Smooth muscle cell (in vitro differentiated cells): ENCODE results near the gene TMEM35B. TPM values are rescaled to one million over a fixed set of nuclear protein-coding genes. Genes with fewer than 3 reads are reported as not detected.
"Not testable (repeated sequence)": the region's sequence is repeated elsewhere in the genome, so short reads cannot be mapped to it uniquely, and the experiment has no call there.

Experiments used
- DNase-seq: peaks from one replicate; lab custom pipeline; 2025; ENCODE audit not compliant: unreplicated experiment; lab: John Stamatoyannopoulos, UW
- H2AFZ ChIP-seq: fragments of 200-600 bp; sonication (generic); 2 replicates; pipeline ENCODE4 v1.6.0; 2016; ENCODE audit warnings: antibody characterized with exemption, low read depth, mild to moderate bottlenecking
- H3F3A ChIP-seq: fragments of 200-600 bp; sonication (generic); 2 replicates; pipeline ENCODE4 v1.6.0; 2017; ENCODE audit warnings: antibody characterized with exemption, low read depth
- H3K27ac ChIP-seq: fragments of 200-600 bp; sonication (generic); 2 replicates; pipeline ENCODE4 v1.5.1; 2016; ENCODE audit warnings: low read depth, mild to moderate bottlenecking
- H3K27me3 ChIP-seq: fragments of 200-600 bp; sonication (generic); 2 replicates; pipeline ENCODE4 v1.6.1; 2016; ENCODE audit warnings: low read depth, mild to moderate bottlenecking
- H3K36me3 ChIP-seq: fragments of 200-600 bp; sonication (generic); 2 replicates; pipeline ENCODE4 v1.5.1; 2016; ENCODE audit warnings: low read depth
- H3K4me1 ChIP-seq: fragments of 200-600 bp; sonication (generic); 2 replicates; pipeline ENCODE4 v1.5.1; 2016; ENCODE audit warnings: low read depth
- H3K4me2 ChIP-seq: fragments of 200-600 bp; sonication (generic); 2 replicates; pipeline ENCODE4 v1.6.0; 2016; ENCODE audit warnings: mild to moderate bottlenecking
- H3K4me3 ChIP-seq: fragments of 200-600 bp; sonication (generic); 2 replicates; pipeline ENCODE4 v1.5.1; 2016; ENCODE audit warnings: mild to moderate bottlenecking
- H3K79me2 ChIP-seq: fragments of 200-600 bp; sonication (generic); 2 replicates; pipeline ENCODE4 v1.6.0; 2016; ENCODE audit warnings: low read depth, mild to moderate bottlenecking
- H3K9ac ChIP-seq: fragments of 200-600 bp; sonication (generic); 2 replicates; pipeline ENCODE4 v1.6.0; 2016; ENCODE audit warnings: low read depth
- H3K9me3 ChIP-seq: fragments of 200-600 bp; sonication (generic); replicated peaks from 2 replicates; pipeline ENCODE4 v1.5.1; 2016; ENCODE audit warnings: low read depth
- H4K20me1 ChIP-seq: fragments of 200-600 bp; sonication (generic); 2 replicates; pipeline ENCODE4 v1.6.0; 2016; ENCODE audit warnings: low read depth
- CTCF ChIP-seq: fragments of 200-600 bp; sonication (generic); IDR thresholded peaks from 2 replicates; pipeline ENCODE4 v1.5.1; 2017; ENCODE audit warnings: borderline replicate concordance, mild to moderate bottlenecking, antibody characterized with exemption; ENCODE audit not compliant: insufficient read depth, poor library complexity, severe bottlenecking
- WGBS: methylation state at CpG from one replicate; pipeline ENCODE4 v1.1.7; 2016; ENCODE audit warnings: low lambda C conversion rate; 5-methylcytosine and 5-hydroxymethylcytosine counted together
- polyA plus RNA-seq: library from polyadenylated mRNA; unstranded; fragments of >200 nt; fragmentation: Nextera tagmentation; extraction: Ambion mirVana; gene quantifications from 2 replicates; pipeline ENCODE4 v1.2.1, GENCODE V29; 2016
- total RNA-seq: library from RNA; depleted of rRNA; stranded (reverse); fragments of >200 nt; gene quantifications from 2 replicates; pipeline ENCODE4 v1.2.3, GENCODE V29; 2014

TMEM35B gene
- total and polyA plus RNA-seq, 2 experiments from 2014 or later: 61.2 to 75.1 TPM

- H3K36me3 ChIP-seq: peaks cover 4% of the 10 kb centered on the region
- H3K4me3 ChIP-seq: no peak overlapping the region
- no peak overlapping the region for H3K9ac ChIP-seq
- no peaks in the 10 kb centered on the region for H3K27me3 ChIP-seq
- no peak overlapping the region for H3K27ac ChIP-seq
- no peak for DNase-seq
- H3K4me1 ChIP-seq: peaks cover 19% of the 10 kb centered on the region
- H3F3A ChIP-seq: peaks cover 10% of the 10 kb centered on the region
- TF ChIP-seq CTCF: no peak
- H3K4me2 ChIP-seq: no peak overlapping the region
- H3K79me2 ChIP-seq: no peaks in the 10 kb centered on the region
- H3K9me3 ChIP-seq: no peaks in the 10 kb centered on the region
- H4K20me1 ChIP-seq: no peaks in the 10 kb centered on the region
- no peak overlapping the region for H2AFZ ChIP-seq
These were observed 3.4 kb upstream of the TMEM35B start for GRCh38 chr1:34988581-34988980.

GRCh38 chr1:34988147-34988546 lies 3.0 kb upstream of the TMEM35B start:
- 90% methylated on average over 2 of the region's 2 CpGs for WGBS
- H3F3A ChIP-seq: peaks cover 10% of the 10 kb centered on the region
- H3K36me3 ChIP-seq: peaks cover 4% of the 10 kb centered on the region
- no peaks in the 10 kb centered on the region for H3K9me3 ChIP-seq
- no peak for DNase-seq
- H3K27me3 ChIP-seq: no peaks in the 10 kb centered on the region
- TF ChIP-seq CTCF: no peak
- no peak overlapping the region for H3K9ac ChIP-seq
- no peaks in the 10 kb centered on the region for H4K20me1 ChIP-seq
- H3K27ac ChIP-seq: no peak overlapping the region
- no peak overlapping the region for H2AFZ ChIP-seq
- H3K4me3 ChIP-seq: no peak overlapping the region
- H3K4me1 ChIP-seq: peaks cover 19% of the 10 kb centered on the region
- no peaks in the 10 kb centered on the region for H3K79me2 ChIP-seq
- H3K4me2 ChIP-seq: no peak overlapping the region

GRCh38 chr1:34987018-34987417 lies 1.9 kb upstream of the TMEM35B start:
- H3K9me3 ChIP-seq: no peaks in the 10 kb centered on the region
- no peaks in the 10 kb centered on the region for H3K27me3 ChIP-seq
- peaks cover 19% of the 10 kb centered on the region for H3K4me1 ChIP-seq
- 49% methylated on average over 2 of the region's 2 CpGs for WGBS
- H4K20me1 ChIP-seq: no peaks in the 10 kb centered on the region
- DNase-seq: no peak
- peaks cover 4% of the 10 kb centered on the region for H3K36me3 ChIP-seq
- H3K27ac ChIP-seq: peak overlapping the region; percentile 10
- no peak overlapping the region for H2AFZ ChIP-seq
- no peak overlapping the region for H3K4me3 ChIP-seq
- H3F3A ChIP-seq: peaks cover 10% of the 10 kb centered on the region
- H3K4me2 ChIP-seq: no peak overlapping the region
- TF ChIP-seq CTCF: no peak
- no peak overlapping the region for H3K9ac ChIP-seq
- no peaks in the 10 kb centered on the region for H3K79me2 ChIP-seq

- Histone ChIP-seq H3K9ac (peak overlapping the region; percentile 79), H2AFZ (peak overlapping the region; percentile 86), H3K4me1 (peaks cover 19% of the 10 kb centered on the region), H3K4me2 (peak overlapping the region; percentile 94), H3K4me3 (peak overlapping the region; percentile 90), H3K27ac (peak overlapping the region; percentile 82)
- H3K79me2 ChIP-seq, H3K9me3 ChIP-seq, H3F3A ChIP-seq, H4K20me1 ChIP-seq, H3K27me3 ChIP-seq, H3K36me3 ChIP-seq, DNase-seq: not testable (repeated sequence)
- WGBS: 46% methylated on average over 3 of the region's 3 CpGs
These were observed 410 bp upstream of the TMEM35B start for GRCh38 chr1:34985609-34985904.
